Kidney (tissue), 14 donors: Measurements from ENCODE around the gene MTA2. TPM values are rescaled to one million over a fixed set of nuclear protein-coding genes. Genes with fewer than 3 reads are reported as not detected.
A peak's percentile ranks its signal among the peaks of the same experiment; 100 is the strongest.

Source experiments
- DNase-seq, 5 donors: peaks; one replicate each; pipeline ENCODE4 v3.0.0-alpha.2; 2013 to 2020
- FAIRE-seq: peaks from 2 replicates; lab custom pipeline; 2012; peaks lifted over from hg19 to GRCh38; lab: Jason Lieb, UNC
- H3K27ac ChIP-seq, 2 donors: one replicate each; pipeline ENCODE4 v1.7.0; 2013; ENCODE audit warnings: low read depth in 2 of 2, low read length in 2 of 2, inconsistent platforms in 1 of 2
- H3K27me3 ChIP-seq: one replicate; pipeline ENCODE4 v1.7.1; 2013; ENCODE audit warnings: low read length, inconsistent platforms; ENCODE audit not compliant: control insufficient read depth, insufficient read depth
- H3K36me3 ChIP-seq, 3 donors: one replicate each; pipeline versions ENCODE4 v1.7.0 to v1.7.1; 2013; ENCODE audit warnings: low read length in 3 of 3, control low read depth in 1 of 3, inconsistent platforms in 1 of 3; ENCODE audit not compliant: insufficient read depth in 3 of 3, control insufficient read depth in 2 of 3
- H3K4me1 ChIP-seq, 3 donors: one replicate each; pipeline versions ENCODE4 v1.7.0 to v1.7.1; 2013; ENCODE audit warnings: low read length in 3 of 3, inconsistent platforms in 1 of 3, low read depth in 1 of 3; ENCODE audit not compliant: control insufficient read depth in 2 of 3, insufficient read depth in 2 of 3
- H3K4me3 ChIP-seq, 3 donors: one replicate each; pipeline versions ENCODE4 v1.7.0 to v1.8.1; 2013; ENCODE audit warnings: low read length in 3 of 3, control low read depth in 1 of 3, inconsistent platforms in 1 of 3
- H3K9ac ChIP-seq, 3 donors: one replicate each; pipeline versions ENCODE4 v1.7.0 to v1.7.1; 2013; ENCODE audit warnings: low read length in 3 of 3, control low read depth in 1 of 3, inconsistent platforms in 1 of 3
- H3K9me3 ChIP-seq, 3 donors: one replicate each; pipeline versions ENCODE4 v1.7.0 to v1.7.1; 2013; ENCODE audit warnings: low read length in 3 of 3, control low read depth in 1 of 3, inconsistent platforms in 1 of 3; ENCODE audit not compliant: control insufficient read depth in 2 of 3, insufficient read depth in 1 of 3
- intact Hi-C: fragments of 100-400 bp; cut with DNase I; formaldehyde crosslinking; loops from one replicate; pipeline ENCODE4 v1.11.1; 2022
- polyA plus RNA-seq: library from polyadenylated mRNA; stranded (reverse); fragments of 350-450 nt; fragmentation: Illumina TruSeq; extraction: RNeasy Lipid Tissue Mini Kit (QIAGEN cat#74804); gene quantifications from one replicate; pipeline ENCODE4 v1.2.3, GENCODE V29; 2014; ENCODE audit warnings: low read depth, low replicate concordance; ENCODE audit not compliant: insufficient read depth
- total RNA-seq: library from RNA; stranded (reverse); fragmentation: NEBNext Ultra II Directional; extraction: Animal tissue kit (Norgen Biotek cat#: 25700); gene quantifications from one replicate; pipeline ENCODE4 v1.2.1, GENCODE V29; 2021
- TF ChIP-seq, protein P1 (sequence below): IDR thresholded peaks from 3 replicates; pipeline ENCODE4 v1.5.1; 2012; ENCODE audit warnings: mild to moderate bottlenecking, moderate library complexity, borderline replicate concordance; ENCODE audit not compliant: insufficient read depth; ENCODE audit errors: extremely low read depth
- donor health status: control.
- donor health status: control.
- donor health status: control.
- donor health status: control.
- donor health status: control.
- donor health status: DM: yes; HTN: yes; CAD: no.
- donor health status: Normal renal cell carcinoma (clear cell type).

Gene MTA2
- total and polyA plus RNA-seq, 2 donors from 2014 or later, result 34.4 to 71.8 TPM

GRCh38 chr11:62577046-62577714 is 24.5 kb downstream of the MTA2 start:
- peak overlapping the region; percentile 72 to 76 for H3K27ac ChIP-seq
- intact Hi-C loops, result no loop called here
- no peak for FAIRE-seq
- no peaks in the 10 kb centered on the region for H3K27me3 ChIP-seq
- H3K4me1 ChIP-seq, result peaks cover 0 to 27% (median 13%) of the 10 kb centered on the region in 3 donors
- DNase-seq, result peak in 2 of 5 donors; percentile 60 to 71
- no peaks in the 10 kb centered on the region for H3K9me3 ChIP-seq
- TF ChIP-seq, protein P1, sequence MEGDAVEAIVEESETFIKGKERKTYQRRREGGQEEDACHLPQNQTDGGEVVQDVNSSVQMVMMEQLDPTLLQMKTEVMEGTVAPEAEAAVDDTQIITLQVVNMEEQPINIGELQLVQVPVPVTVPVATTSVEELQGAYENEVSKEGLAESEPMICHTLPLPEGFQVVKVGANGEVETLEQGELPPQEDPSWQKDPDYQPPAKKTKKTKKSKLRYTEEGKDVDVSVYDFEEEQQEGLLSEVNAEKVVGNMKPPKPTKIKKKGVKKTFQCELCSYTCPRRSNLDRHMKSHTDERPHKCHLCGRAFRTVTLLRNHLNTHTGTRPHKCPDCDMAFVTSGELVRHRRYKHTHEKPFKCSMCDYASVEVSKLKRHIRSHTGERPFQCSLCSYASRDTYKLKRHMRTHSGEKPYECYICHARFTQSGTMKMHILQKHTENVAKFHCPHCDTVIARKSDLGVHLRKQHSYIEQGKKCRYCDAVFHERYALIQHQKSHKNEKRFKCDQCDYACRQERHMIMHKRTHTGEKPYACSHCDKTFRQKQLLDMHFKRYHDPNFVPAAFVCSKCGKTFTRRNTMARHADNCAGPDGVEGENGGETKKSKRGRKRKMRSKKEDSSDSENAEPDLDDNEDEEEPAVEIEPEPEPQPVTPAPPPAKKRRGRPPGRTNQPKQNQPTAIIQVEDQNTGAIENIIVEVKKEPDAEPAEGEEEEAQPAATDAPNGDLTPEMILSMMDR, result no peak
- no peak overlapping the region for H3K9ac ChIP-seq
- H3K36me3 ChIP-seq, result peaks cover 5 to 38% (median 10%) of the 10 kb centered on the region in 3 donors
- H3K4me3 ChIP-seq, result no peak overlapping the region

- DNase-seq (peak in 1 of 5 donors; percentile 77), FAIRE-seq (no peak)
- Histone ChIP-seq H3K27me3 (no peaks in the 10 kb centered on the region), H3K9ac (no peak overlapping the region), H3K4me3 (no peak overlapping the region), H3K9me3 (no peaks in the 10 kb centered on the region), H3K27ac (peak overlapping the region in 1 of 2 donors; percentile 76), H3K4me1 (peaks cover 0 to 27% (median 13%) of the 10 kb centered on the region in 3 donors), H3K36me3 (peaks cover 9 to 44% (median 12%) of the 10 kb centered on the region in 3 donors)
- intact Hi-C loops, result no loop called here
- TF ChIP-seq, protein P1, result no peak
Measured at GRCh38 chr11:62575837-62576236, 25.8 kb downstream of the MTA2 start.

DNA sequence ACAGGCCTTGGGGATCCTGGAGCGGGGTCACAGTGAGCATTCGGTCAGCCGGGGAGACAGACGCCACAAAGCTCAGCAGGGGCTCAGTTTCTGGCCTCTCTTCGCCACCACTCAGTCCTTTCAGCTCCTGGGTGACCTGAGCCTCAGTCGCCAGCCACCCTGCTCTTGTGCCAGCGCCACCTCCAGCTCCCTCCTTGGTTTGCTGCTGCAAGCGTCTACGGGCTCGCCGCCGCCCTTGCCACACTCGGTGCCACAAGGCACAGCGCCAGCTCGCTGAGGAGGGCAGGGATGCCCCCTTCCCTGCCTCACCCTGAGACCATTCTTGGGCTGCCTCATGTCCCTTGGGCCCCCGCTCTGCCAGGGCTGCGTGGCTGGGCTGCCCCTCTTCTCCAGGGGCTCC is 26.5 kb downstream of the MTA2 start:
- H3K9ac ChIP-seq, result peak overlapping the region; percentile 55 to 90 (median 76)
- intact Hi-C loops, result no loop called here
- H3K27ac ChIP-seq, result peak overlapping the region in 1 of 2 donors; percentile 99
- DNase-seq, result peak in 1 of 5 donors; percentile 74
- no peaks in the 10 kb centered on the region for H3K27me3 ChIP-seq
- H3K9me3 ChIP-seq, result no peaks in the 10 kb centered on the region
- FAIRE-seq, result no peak
- peak overlapping the region; percentile 52 to 87 (median 82) for H3K4me3 ChIP-seq
- TF ChIP-seq, protein P1, result no peak
- H3K4me1 ChIP-seq, result peaks cover 0 to 27% (median 13%) of the 10 kb centered on the region in 3 donors
- peaks cover 11 to 49% (median 15%) of the 10 kb centered on the region in 3 donors for H3K36me3 ChIP-seq
